Measurements from ENCODE around the gene BRINP3. TPM values are rescaled to one million over a fixed set of nuclear protein-coding genes. Genes with fewer than 3 reads are reported as not detected.

The BRINP3 gene
- total RNA-seq, 2 donors from 2014 or later = 19.1 to 19.6 TPM

DNA sequence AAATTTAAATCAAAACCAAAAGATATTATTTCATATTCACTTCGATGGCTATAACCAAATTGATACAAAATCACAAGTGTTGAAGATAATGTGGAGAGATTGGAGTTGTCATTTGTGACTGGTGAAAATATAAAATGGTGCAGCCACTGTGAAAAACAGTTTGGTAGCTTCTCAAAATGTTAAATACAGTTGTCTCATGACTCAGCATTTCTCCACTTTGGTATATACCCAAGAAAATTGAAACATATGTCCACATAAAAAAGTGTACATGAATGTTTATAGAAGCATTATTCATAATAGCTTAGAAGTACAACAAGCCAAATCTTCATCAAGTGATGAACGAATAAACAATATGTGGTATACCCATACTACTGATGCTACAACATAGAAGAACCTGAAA lies 318.5 kb downstream of the BRINP3 start:
- Histone ChIP-seq H3K27ac (no peak overlapping the region), H3K9me3 (no peaks in the 10 kb centered on the region), H3K36me3 (no peaks in the 10 kb centered on the region), H3K4me1 (no peaks in the 10 kb centered on the region), H3K4me3 (no peak overlapping the region), H3K27me3 (no peaks in the 10 kb centered on the region), H3K9ac (ENCODE audit: low read depth in 2 of 2, low read length in 2 of 2) (no peak overlapping the region)
- DNase-seq = no peak
- intact Hi-C loops (cut with DNase I) = no loop called here
- TF ChIP-seq, protein P1, sequence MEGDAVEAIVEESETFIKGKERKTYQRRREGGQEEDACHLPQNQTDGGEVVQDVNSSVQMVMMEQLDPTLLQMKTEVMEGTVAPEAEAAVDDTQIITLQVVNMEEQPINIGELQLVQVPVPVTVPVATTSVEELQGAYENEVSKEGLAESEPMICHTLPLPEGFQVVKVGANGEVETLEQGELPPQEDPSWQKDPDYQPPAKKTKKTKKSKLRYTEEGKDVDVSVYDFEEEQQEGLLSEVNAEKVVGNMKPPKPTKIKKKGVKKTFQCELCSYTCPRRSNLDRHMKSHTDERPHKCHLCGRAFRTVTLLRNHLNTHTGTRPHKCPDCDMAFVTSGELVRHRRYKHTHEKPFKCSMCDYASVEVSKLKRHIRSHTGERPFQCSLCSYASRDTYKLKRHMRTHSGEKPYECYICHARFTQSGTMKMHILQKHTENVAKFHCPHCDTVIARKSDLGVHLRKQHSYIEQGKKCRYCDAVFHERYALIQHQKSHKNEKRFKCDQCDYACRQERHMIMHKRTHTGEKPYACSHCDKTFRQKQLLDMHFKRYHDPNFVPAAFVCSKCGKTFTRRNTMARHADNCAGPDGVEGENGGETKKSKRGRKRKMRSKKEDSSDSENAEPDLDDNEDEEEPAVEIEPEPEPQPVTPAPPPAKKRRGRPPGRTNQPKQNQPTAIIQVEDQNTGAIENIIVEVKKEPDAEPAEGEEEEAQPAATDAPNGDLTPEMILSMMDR (IDR thresholded peaks at IDR 0.05) = no peak

DNA sequence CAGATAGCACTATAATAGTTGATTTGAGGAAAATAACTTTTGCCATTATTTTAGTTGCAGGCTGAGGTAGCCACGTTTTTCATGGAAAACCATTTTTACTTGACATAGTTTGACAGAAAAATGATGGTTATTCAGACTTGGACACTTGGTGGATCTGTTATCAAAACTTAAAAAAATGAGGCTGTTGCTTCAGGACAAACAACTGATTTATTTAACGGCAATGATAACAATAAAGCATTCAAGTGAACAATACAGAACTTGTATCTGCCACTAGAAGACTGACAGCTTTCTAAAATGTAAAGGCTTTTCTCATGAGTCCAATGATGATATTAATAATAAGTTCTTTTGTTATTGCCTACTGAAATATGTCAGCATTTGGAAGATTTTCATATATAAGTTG lies 322.9 kb downstream of the BRINP3 start:
- H3K27me3 ChIP-seq = no peaks in the 10 kb centered on the region
- TF ChIP-seq, protein P1 (IDR thresholded peaks at IDR 0.05) = no peak
- H3K4me1 ChIP-seq = no peaks in the 10 kb centered on the region
- no peaks in the 10 kb centered on the region for H3K9me3 ChIP-seq
- no peak overlapping the region for H3K27ac ChIP-seq
- intact Hi-C loops (cut with DNase I) = no loop called here
- H3K36me3 ChIP-seq = no peaks in the 10 kb centered on the region
- H3K4me3 ChIP-seq = no peak overlapping the region
- no peak overlapping the region for H3K9ac ChIP-seq (ENCODE audit: low read depth in 2 of 2, low read length in 2 of 2)
- DNase-seq = no peak

DNA sequence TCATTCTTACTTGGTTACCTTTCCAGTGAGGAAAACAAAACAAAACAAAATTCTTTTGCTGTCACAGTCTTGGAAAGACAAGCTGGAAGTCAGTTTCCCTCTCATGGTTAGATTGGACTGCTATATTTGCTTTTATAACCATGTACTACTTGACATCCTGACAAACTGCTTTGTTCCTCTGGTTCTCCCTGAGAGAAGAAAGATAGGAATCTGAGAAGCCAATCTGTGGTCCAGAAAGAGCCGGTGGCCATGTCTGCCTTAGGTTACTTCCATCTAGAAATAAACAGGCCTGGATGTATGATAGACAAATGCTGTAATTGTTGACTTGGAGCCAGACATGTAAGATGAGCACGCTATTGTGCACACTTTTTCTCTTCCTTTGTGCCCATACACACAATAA lies 330.0 kb downstream of the BRINP3 start:
- TF ChIP-seq, protein P1 (IDR thresholded peaks at IDR 0.05) = no peak
- Histone ChIP-seq H3K27me3 (no peaks in the 10 kb centered on the region), H3K9me3 (no peaks in the 10 kb centered on the region), H3K4me3 (no peak overlapping the region), H3K36me3 (no peaks in the 10 kb centered on the region), H3K9ac (ENCODE audit: low read depth in 2 of 2, low read length in 2 of 2) (no peak overlapping the region), H3K27ac (no peak overlapping the region), H3K4me1 (no peaks in the 10 kb centered on the region)
- no peak for DNase-seq
- intact Hi-C loops (cut with DNase I) = no loop called here

DNA sequence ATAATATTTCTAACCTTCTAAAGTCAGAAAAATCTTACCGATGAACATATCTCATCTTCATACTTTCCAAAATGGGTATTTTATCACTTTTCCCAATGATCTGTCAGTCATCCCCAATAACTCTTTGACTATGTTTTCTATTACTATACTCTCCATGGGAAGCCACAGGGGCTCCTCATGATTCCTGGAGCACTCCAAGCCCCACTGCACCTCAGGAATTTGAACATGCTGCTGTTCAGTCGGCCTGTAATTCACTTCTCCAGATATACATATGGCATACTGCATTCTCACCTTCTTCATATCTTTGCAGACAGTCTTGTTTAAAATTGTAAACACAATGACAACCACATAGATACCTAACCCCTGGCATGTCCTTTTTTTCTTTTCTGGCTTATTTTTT lies 333.0 kb downstream of the BRINP3 start:
- no peaks in the 10 kb centered on the region for H3K9me3 ChIP-seq
- TF ChIP-seq, protein P1 (IDR thresholded peaks at IDR 0.05) = no peak
- no peaks in the 10 kb centered on the region for H3K36me3 ChIP-seq
- no peaks in the 10 kb centered on the region for H3K27me3 ChIP-seq
- no peak overlapping the region for H3K27ac ChIP-seq
- DNase-seq = no peak
- H3K9ac ChIP-seq (ENCODE audit: low read depth in 2 of 2, low read length in 2 of 2) = no peak overlapping the region
- no peak overlapping the region for H3K4me3 ChIP-seq
- no peaks in the 10 kb centered on the region for H3K4me1 ChIP-seq
- intact Hi-C loops (cut with DNase I) = no loop called here

DNA sequence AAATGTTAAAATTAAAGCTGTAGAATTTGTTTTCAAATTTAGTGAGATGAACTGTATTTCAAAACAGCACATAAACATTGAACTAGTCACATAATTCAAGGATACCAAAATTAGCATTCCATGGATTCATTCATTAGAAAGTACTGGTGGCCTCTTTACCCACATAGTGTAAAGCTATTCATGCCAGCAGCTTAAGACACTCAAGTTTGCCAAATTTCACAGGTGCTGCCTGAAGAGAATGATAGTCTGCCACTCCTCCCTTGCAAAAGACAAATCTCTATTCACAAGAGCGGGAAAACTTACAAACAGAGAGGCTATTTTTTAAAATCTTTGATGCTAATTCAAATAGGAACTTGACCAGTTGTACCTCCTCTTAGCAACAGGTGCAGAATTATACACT lies 337.0 kb downstream of the BRINP3 start:
- H3K9me3 ChIP-seq = no peaks in the 10 kb centered on the region

More for the DNA sequence above, 337.0 kb downstream of the BRINP3 start:
- Histone ChIP-seq H3K9ac (ENCODE audit: low read depth in 2 of 2, low read length in 2 of 2) (no peak overlapping the region), H3K36me3 (no peaks in the 10 kb centered on the region), H3K4me3 (no peak overlapping the region), H3K27ac (no peak overlapping the region), H3K27me3 (no peaks in the 10 kb centered on the region), H3K4me1 (no peaks in the 10 kb centered on the region)
- intact Hi-C loops (cut with DNase I) = no loop called here
- TF ChIP-seq, protein P1 (IDR thresholded peaks at IDR 0.05) = no peak
- no peak for DNase-seq
